GM18498 (cell line): ENCODE results near the gene ANAPC2.

Source experiments
- ATAC-seq: cut with Tn5 transposase; IDR thresholded peaks from one replicate; pipeline ENCODE4 v1.9.1; 2021; ENCODE audit warnings: mild to moderate bottlenecking, moderate library complexity; ENCODE audit not compliant: unreplicated experiment

ANAPC2 gene

DNA sequence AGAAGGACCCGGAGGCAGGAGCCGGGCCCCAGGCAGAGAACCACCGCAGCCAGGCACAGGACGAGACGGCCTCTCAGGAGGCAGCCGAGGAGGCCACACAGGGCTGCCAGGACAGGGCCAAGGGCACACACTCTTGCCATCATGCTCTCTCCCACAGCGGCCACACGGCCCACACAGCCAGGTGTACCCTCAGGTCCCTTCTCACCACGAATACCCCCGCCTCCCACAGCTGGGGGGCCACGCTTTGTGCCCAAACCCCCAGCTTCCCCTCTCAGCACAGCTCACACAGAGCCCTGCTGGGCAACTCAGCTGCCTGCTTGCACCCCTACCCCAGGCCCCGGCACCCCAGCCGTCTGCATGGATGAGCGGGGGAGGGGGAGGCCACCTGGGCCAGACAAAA, 5.4 kb upstream of the ANAPC2 start:
- no peak for ATAC-seq

DNA sequence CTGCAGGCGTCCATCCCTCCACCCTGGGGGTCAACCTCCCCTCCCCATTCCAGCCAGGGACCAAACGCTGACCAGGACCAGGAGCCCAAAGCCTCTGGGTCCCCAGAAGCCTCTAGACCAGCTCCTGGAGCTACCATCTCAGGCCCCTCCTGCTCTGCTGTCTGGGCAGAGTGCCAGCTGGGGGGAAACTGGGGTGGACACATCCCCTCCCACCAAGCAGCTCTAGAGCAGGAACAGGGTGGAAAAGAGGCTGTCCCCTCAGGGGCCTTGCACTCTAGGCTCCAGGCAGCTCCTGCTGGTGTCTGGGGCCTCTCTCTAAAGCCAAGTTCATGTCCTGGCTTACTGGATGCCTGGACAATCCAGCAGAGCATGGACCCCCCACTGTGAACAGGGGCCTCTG, 4.5 kb upstream of the ANAPC2 start:
- no peak for ATAC-seq

GRCh38 chr9:137192448-137192780, 4.1 kb upstream of the ANAPC2 start:
- ATAC-seq = no peak

DNA sequence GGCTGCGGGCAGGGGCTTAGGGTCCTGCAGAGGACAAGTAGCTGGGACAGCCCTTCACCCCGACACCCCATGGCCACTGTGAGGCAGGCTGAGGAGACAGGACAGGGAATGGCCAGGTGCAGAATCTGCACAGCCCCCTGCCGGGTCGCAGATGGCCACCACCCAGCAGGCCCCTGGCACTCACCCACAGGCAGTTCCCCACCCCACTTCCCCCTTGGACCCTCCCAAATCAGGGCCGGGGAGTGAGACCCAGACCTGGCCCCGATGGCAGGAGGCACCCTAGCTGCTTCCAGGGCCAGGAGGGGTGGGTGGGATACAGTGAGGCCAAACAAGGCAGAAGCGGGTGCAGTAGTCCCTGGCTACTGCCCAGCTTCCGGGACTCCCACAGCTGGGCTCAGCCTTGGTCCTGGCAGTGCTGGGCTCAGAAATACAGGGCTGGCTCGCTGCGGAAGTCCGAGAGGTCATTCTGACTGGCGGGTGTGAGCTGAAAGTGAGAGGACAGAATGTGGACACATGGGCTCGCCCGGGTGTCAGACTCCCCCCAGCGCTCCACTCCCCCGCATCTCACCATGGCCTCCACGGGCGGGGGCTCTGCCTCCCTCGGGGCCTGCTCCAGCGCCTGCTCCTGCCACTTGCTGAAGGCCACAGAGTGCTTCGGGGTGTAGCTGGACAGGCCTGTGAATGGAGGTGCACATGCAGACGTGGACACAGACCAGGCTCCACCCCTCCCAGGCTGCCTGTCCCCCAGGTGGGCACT, 3.5 kb upstream of the ANAPC2 start:
- no peak for ATAC-seq

DNA sequence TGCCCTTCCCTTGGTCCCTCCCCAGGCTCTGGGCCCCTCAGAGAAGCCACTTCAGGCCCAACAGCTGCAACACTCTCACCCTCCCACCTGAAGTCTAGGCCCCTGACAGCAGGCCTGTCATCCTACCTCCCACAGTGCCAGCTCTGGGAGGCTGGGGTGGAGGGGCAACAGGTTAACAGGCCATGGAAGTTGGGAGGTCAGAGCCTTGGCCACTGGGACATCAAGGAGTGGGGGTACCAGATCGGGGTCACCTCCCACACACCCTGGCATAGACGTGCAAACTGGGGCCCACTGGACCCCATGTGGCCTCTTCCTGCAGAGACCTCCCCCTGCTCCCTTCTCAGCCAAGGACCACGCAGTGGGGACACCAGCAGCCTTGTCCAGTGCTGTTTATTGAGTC, 2.9 kb upstream of the ANAPC2 start:
- no peak for ATAC-seq

- no peak for ATAC-seq
These were observed 2.0 kb upstream of the ANAPC2 start for GRCh38 chr9:137190315-137190856.

- no peak for ATAC-seq
These were observed 1.2 kb upstream of the ANAPC2 start for GRCh38 chr9:137189297-137190295.

DNA sequence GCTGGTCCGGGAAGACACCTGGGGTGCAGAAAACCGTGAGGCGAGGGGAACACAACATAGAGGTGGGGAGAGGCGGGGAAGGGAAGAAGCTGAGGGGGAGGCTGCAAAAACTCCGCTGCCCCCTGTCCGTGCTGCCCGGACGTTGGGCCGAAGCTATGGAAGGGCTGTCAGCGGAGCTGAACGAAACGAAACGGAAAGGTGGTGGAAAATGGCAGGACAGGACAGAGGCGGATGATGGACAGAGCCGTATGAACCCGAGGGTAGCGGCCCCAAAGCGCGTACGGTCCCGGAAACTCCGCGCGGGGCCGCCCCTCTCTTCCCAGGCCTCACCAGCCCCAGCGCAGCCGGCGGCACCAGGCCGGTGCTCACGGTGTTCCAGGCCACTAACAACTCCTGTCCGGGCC, 272 bp downstream of the ANAPC2 start:
- ATAC-seq = no peak

DNA sequence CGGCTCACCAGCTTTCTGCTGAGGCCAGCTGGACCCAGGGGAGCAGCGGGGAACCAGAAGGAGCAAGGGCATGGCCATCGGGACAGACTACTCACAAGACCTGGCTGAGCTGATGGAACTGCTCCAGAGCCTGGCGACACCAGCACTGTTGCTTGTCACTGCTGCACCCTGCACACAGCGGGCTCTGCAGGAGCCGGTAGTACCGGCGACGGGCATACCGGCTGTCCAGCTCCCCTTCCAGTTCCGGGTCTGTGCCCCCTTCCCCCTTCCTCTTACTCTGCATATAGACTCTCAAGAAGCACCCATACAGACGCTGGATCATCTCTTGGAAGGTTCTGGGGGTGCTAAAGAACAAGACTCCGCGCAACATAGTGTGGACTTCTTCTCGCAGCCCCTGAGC, 974 bp downstream of the ANAPC2 start:
- ATAC-seq = no peak

DNA sequence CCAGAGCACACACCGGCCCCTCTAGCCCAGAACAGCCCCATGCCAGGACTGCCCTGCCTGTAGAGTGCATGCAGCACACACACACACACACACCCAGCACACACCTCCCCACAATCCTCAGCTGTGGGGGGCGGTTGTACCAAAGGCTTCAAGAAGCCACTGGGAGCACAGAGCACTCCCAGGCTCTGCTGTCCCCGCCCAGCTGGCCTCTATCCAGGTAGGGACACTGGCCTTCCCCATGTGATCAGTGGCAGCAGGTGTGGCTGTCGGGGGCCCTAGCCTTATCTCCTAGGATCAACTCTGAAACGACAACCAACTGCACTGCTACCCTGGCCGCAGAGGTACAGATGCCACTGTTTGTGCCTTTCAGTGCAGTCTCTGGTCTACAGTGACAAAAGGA, 2.0 kb downstream of the ANAPC2 start:
- no peak for ATAC-seq

DNA sequence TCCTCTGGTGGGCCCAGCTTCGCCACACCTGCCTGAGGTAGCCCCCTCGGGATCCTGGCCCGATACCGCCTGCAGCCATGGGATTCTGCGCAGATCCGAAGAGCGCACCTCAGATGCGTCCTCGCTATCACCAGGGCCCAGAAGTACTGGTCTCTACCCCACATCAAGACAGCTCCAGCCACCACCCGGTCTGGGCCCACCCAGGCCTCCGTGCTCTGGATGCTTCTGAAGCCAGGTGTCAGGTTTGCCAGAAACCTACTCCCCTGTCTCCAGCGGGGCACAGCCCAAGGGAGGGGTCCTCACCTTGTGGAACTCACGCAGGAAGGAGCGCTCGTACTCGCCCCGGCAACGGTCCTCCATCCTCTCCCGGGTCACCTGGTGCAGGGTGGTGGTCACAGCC, 2.4 kb downstream of the ANAPC2 start:
- ATAC-seq = no peak

DNA sequence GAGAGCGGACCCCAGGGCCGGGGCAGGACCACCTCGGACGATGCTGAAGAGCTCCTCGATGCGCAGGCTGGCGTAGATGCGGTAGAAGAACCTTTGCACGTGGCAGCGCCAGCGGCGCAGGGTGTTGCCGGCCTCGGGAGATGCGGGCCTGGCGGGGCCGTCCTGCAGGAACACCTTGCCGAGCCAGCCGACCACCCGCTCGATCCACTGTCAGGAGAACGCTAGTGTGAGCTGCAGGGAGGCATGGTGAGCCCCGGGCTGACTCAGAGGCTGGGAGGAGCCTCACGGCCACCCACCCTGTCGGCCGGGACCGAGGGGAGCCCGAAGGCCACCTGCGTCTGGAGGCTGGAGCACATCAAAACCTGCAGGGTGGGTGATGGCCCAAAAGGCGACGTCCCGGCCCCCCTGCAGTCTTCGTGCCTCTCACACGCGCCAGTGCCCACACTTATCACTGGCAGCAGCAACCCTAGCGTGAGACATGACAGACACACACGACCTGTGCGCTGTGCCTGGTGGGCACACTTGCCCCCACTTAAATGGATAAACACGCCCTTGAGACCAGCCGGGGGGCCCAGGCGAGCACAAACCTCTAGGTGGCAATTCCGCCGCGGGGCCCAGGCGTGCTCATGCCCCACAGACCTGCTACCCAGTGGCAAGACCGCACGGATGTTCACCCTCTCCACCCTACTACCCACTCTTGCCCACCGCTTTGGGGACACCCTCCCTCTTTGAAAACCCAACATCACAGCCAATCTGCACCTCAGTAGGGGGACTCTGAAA, 3.3 kb downstream of the ANAPC2 start:
- ATAC-seq = no peak

GRCh38 chr9:137183980-137184595, 4.3 kb downstream of the ANAPC2 start:
- no peak for ATAC-seq

- no peak for ATAC-seq
These were observed 5.5 kb downstream of the ANAPC2 start for GRCh38 chr9:137182836-137183235.

GRCh38 chr9:137181680-137182079, 6.7 kb downstream of the ANAPC2 start:
- ATAC-seq = no peak

GRCh38 chr9:137180491-137180890, 7.9 kb downstream of the ANAPC2 start:
- ATAC-seq = no peak

DNA sequence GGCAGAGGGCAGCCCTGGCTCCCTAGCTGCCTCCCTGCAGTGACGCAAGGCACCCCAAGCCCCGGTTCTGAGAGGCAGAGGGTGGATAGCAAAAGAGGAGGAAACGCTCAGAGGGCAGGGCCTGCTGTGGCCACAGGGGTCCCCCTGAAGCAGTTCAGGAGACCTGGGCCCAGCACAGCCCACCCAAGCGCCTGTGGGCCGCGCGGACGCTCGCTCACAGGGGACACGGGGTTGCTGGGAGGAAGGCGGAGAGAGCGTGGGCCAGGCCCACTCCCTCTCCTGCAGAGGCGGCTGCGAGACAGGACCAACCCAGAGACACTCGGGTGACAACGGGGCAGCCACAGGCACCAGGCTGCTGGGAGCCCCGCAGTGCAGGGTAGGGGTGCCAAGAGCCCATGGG, 8.6 kb downstream of the ANAPC2 start:
- no peak for ATAC-seq

- no peak for ATAC-seq
These were observed 9.3 kb downstream of the ANAPC2 start for GRCh38 chr9:137178939-137179630.

GRCh38 chr9:137178201-137178938, 10.0 kb downstream of the ANAPC2 start:
- no peak for ATAC-seq
